Panc1 (cell line): ENCODE results near the gene CDC42BPA.

Experiments
- CTCF ChIP-seq: fragments of 450-650 bp; IDR thresholded peaks from 2 replicates; pipeline ENCODE4 v1.5.1; 2017; ENCODE audit warnings: mild to moderate bottlenecking
- POLR2AphosphoS5 ChIP-seq: IDR thresholded peaks from 2 replicates; pipeline ENCODE4 v1.6.1; 2012; ENCODE audit warnings: mild to moderate bottlenecking, low read depth, low read length, moderate library complexity
- REST ChIP-seq, 2 experiments: IDR thresholded peaks; 2 replicates each; pipeline ENCODE4 v1.6.1; 2011 to 2012; ENCODE audit warnings: low read depth in 2 of 2, control low read depth in 1 of 2, low read length in 1 of 2, mild to moderate bottlenecking in 1 of 2, moderate library complexity in 1 of 2; ENCODE audit not compliant: insufficient read depth in 1 of 2
- SIN3A ChIP-seq: IDR thresholded peaks from 2 replicates; pipeline ENCODE4 v1.6.1; 2012; ENCODE audit warnings: low read depth, mild to moderate bottlenecking, low read length, moderate library complexity, borderline replicate concordance; ENCODE audit not compliant: insufficient read depth
- TCF7L2 ChIP-seq: IDR thresholded peaks from 2 replicates; pipeline ENCODE4 v1.6.1; 2011; ENCODE audit warnings: mild to moderate bottlenecking, low read depth, low read length, inconsistent platforms

- no peak for TF ChIP-seq CTCF
- no peak for TF ChIP-seq POLR2AphosphoS5
- no peak for TF ChIP-seq REST (IDR thresholded peaks at IDR 0.05; ENCODE audit: insufficient read depth in 1 of 2, low read depth in 2 of 2, low read length in 1 of 2)
- no peak for TF ChIP-seq TCF7L2
- no peak for TF ChIP-seq SIN3A
These were observed 357.1 kb downstream of the CDC42BPA start for GRCh38 chr1:226960944-226961765.
